Epithelial cell of proximal tubule (primary cell): Measurements from ENCODE around the gene FTSJ1. TPM values are rescaled to one million over a fixed set of nuclear protein-coding genes. Genes with fewer than 3 reads are reported as not detected.

Experiments used
- DNase-seq: peaks from one replicate; pipeline ENCODE4 v3.0.0-alpha.2; 2011; ENCODE audit warnings: low read depth
- H3K4me3 ChIP-seq: 2 replicates; pipeline ENCODE4 v1.5.1; 2011; ENCODE audit warnings: low read depth, mild to moderate bottlenecking, low read length
- total RNA-seq: library from RNA; depleted of rRNA; stranded (reverse); fragments of >200 nt; gene quantifications from 2 replicates; pipeline ENCODE4 v1.2.3, GENCODE V29; 2015
- TF ChIP-seq, protein P1 (sequence below): conservative IDR thresholded peaks from 2 replicates; pipeline ENCODE4 v1.5.1; 2012; ENCODE audit warnings: low read depth, mild to moderate bottlenecking, low read length

The FTSJ1 gene
- total RNA-seq, 1 donor from 2014 or later, result 63.5 TPM

DNA sequence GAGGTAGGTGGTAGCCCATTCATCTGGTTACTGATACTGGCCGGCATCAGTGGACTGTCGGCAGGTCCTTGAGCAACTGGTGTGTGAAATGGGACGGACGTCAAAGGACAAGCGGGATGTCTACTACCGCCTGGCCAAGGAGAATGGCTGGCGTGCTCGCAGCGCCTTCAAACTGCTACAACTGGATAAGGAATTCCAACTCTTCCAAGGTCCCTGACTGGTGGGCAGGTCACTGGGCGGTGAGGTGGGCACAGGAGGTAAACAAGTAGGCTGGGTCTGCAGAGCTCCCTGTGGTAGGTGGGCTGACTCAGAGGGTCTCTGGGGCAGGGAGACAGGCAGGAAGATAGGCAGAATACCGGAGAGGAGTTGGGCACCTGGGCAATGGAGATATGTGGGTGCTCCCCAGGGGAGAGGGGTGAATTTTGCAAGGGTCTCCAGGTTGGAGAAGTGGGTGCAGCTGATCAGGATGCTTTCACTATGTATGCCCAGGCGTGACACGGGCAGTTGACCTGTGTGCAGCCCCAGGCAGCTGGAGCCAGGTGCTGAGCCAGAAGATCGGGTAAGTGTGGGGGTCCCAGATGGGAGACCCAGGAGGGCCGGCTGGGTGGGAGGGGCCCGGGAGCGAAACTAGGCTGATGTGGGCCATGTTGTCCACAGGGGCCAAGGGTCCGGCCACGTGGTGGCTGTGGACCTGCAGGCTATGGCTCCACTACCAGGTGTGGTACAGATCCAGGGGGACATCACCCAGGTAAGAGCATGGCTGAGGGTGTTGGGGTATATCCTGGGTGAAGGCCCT is 2.2 kb downstream of the FTSJ1 start:
- TF ChIP-seq, protein P1, sequence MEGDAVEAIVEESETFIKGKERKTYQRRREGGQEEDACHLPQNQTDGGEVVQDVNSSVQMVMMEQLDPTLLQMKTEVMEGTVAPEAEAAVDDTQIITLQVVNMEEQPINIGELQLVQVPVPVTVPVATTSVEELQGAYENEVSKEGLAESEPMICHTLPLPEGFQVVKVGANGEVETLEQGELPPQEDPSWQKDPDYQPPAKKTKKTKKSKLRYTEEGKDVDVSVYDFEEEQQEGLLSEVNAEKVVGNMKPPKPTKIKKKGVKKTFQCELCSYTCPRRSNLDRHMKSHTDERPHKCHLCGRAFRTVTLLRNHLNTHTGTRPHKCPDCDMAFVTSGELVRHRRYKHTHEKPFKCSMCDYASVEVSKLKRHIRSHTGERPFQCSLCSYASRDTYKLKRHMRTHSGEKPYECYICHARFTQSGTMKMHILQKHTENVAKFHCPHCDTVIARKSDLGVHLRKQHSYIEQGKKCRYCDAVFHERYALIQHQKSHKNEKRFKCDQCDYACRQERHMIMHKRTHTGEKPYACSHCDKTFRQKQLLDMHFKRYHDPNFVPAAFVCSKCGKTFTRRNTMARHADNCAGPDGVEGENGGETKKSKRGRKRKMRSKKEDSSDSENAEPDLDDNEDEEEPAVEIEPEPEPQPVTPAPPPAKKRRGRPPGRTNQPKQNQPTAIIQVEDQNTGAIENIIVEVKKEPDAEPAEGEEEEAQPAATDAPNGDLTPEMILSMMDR, result no peak
- no peak for DNase-seq
- H3K4me3 ChIP-seq, result no peak overlapping the region

DNA sequence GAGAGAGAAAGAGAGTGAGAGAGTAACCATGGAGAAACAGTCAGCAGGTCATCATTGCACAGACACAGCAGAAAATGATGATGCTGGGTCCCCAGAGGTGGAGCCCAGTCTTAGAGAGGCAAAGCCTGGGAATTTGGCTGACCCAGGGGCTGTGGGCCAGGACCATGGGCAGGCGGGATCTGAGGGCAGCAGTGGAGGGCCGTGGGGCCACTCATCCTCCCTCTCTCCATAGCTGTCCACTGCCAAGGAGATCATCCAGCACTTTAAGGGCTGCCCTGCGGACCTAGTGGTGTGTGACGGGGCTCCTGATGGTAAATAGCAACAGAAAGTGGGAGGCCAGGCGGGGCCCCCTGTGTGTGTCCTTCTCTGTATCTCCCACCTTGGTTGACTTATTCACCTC is 2.8 kb downstream of the FTSJ1 start:
- TF ChIP-seq, protein P1, result no peak

DNA sequence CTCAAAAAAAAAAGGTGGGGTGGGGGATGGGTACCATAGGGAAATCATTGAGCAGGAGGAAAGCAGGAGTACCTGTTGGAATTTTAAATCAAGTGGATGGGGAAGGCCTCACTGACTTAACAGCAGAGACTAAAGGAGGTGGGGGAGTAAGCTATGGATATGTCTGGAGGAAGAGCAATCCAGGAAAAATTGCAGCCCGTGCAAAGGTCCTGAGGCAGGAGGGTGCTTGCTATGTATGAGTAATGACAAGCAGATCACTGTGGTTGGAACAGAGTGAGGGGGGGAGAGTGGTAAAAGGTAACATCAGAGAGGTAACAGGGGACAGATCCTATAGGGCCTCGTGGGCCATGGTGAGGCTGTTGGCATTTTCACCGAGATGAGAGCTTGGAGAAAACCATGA is 4.1 kb downstream of the FTSJ1 start:
- no peak for DNase-seq

More for the DNA sequence above, 2.8 kb downstream of the FTSJ1 start:
- H3K4me3 ChIP-seq, result no peak overlapping the region
- DNase-seq, result no peak

DNA sequence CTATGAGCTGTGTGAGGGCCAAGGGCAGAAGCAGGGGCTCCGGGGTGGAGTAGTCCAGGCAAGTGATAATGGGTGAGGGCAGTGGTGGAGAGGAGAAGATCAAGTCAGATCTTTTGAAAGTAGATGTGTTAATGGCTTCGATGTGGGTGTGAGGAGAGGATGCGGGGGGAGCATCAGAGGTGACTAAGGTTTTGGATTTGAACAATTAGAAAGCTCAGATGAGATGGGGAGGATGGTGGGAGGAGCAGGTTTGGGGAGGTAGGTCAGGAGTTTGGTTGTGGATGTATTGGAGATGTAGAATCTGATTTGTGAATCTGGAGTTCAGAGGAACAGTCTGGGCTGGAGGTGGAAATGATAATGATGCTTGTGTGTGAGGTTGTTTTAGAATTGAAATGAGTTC is 4.6 kb downstream of the FTSJ1 start:
- TF ChIP-seq, protein P1, result no peak
- no peak for DNase-seq
- no peak overlapping the region for H3K4me3 ChIP-seq

More for the DNA sequence above, 4.1 kb downstream of the FTSJ1 start:
- TF ChIP-seq, protein P1, result no peak
- no peak overlapping the region for H3K4me3 ChIP-seq

DNA sequence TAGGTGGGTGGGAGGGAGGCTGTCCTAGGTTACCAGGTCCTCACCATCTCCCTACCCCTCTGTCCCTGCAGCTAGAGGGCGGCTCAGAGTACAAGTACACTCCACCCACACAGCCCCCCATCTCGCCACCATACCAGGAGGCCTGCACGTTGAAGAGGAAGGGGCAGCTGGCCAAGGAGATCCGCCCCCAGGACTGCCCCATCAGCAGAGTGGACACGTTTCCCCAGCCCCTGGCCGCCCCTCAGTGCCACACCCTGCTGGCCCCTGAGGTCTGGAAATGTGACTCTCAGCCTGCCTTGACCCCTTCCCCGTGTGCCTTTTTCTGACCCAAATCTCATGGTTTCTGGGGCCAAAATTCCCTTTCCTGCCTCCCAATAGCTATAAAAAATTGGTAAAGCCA is 6.5 kb downstream of the FTSJ1 start:
- TF ChIP-seq, protein P1, result no peak
- no peak overlapping the region for H3K4me3 ChIP-seq
- no peak for DNase-seq

DNA sequence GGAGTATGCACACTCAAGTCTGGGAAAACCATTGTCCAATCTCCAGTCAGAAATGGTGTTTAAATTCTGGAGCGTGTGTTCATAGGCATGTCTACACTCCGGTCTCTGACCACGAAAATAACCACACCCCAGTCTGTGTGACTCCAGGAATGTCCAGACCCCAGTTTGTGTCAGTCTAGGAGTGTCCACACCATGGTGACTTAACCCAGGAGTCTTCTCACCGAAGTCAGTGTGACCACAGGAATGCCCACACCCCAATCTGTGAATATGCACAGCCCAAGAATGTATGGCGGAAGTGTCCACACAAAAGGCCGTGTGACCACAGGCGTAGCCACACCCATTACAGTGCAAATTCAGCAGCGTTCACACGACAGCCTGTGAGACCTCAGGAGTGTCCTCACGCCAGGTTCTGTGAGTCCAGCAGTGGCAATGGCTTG is 11.4 kb downstream of the FTSJ1 start:
- peak; percentile 59 for DNase-seq
- H3K4me3 ChIP-seq, result no peak overlapping the region
- TF ChIP-seq, protein P1, result no peak

DNA sequence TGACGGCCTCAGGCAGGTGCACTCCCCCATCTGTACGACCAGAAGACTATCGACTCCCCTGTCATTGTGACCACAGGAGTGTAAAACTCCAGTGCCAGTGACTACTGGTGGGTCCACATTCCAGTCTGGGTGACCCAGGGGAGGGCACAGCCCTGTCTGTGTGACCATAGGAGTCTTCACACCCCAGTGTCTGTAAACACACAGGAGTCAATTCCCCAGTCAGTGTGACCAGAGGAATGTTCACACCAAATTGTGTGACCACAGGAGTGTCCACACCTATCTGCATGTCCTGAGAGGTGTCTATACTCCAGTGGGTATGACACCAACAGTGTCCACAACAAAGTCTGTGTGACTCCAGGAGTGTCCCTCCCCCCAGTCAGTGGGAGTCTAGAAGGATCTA is 12.0 kb downstream of the FTSJ1 start:
- no peak overlapping the region for H3K4me3 ChIP-seq
- DNase-seq, result no peak
- TF ChIP-seq, protein P1, result no peak
